GM10266 (cell line): ENCODE data around the gene DNAJC5.

Source experiments
- DNase-seq: peaks from one replicate; pipeline ENCODE4 v3.0.0; 2012; ENCODE audit errors: extremely low spot score
- TF ChIP-seq, protein P1 (sequence below): IDR thresholded peaks from 2 replicates; pipeline ENCODE4 v1.5.1; 2012; ENCODE audit warnings: mild to moderate bottlenecking, low read depth; ENCODE audit not compliant: control insufficient read depth, insufficient read depth; ENCODE audit errors: missing control alignments

Gene DNAJC5

DNA sequence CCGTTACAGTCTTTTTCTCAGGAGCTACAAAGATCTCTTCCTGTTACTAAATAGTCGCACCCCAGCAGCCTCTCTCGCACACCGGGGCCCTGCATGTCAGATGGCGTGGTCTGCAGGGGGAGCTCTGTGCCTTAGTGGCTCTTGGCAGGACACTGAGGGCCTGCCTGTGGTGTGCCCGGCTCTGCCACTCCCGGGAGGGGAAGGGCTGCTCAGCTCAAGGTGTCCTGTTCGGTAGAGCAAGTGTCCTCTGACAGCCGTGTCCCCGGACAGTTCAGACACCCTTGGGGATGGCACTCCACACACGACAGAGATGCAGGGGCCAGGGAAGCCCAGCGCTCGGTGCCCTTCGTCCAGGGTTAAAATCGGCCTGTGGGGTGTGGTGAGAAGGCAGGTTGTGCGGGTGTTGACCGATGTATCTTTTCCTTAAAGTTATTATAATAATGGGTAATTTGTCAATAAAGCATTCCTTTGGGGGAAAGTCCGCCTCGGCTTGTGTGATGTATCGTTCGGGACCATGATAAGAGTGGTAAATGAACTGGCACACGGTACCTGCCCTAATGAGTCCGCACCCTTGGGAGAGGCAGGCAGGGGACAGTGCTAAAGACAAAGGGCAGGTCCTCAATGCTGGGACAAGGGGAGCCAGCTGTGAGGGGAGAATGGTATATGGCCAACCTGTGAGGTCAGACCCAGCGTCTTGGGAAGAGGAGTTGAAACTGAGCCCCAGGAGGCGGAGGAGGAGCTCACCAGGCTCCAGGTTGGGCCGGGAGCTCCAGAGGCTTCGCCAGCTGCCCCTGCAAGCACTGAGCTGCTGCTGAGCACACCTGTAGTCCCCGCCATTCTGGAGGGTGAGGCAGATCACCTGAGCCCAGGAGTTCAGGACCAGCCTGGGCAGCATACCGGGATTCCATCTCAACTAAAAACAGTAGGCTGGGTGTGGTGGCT, 3.6 kb upstream of the DNAJC5 start:
- TF ChIP-seq, protein P1, sequence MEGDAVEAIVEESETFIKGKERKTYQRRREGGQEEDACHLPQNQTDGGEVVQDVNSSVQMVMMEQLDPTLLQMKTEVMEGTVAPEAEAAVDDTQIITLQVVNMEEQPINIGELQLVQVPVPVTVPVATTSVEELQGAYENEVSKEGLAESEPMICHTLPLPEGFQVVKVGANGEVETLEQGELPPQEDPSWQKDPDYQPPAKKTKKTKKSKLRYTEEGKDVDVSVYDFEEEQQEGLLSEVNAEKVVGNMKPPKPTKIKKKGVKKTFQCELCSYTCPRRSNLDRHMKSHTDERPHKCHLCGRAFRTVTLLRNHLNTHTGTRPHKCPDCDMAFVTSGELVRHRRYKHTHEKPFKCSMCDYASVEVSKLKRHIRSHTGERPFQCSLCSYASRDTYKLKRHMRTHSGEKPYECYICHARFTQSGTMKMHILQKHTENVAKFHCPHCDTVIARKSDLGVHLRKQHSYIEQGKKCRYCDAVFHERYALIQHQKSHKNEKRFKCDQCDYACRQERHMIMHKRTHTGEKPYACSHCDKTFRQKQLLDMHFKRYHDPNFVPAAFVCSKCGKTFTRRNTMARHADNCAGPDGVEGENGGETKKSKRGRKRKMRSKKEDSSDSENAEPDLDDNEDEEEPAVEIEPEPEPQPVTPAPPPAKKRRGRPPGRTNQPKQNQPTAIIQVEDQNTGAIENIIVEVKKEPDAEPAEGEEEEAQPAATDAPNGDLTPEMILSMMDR: no peak

GRCh38 chr20:63892402-63892801, 2.5 kb upstream of the DNAJC5 start:
- no peak for DNase-seq
- TF ChIP-seq, protein P1: no peak

More for the DNA sequence above, 3.6 kb upstream of the DNAJC5 start:
- DNase-seq: no peak

DNA sequence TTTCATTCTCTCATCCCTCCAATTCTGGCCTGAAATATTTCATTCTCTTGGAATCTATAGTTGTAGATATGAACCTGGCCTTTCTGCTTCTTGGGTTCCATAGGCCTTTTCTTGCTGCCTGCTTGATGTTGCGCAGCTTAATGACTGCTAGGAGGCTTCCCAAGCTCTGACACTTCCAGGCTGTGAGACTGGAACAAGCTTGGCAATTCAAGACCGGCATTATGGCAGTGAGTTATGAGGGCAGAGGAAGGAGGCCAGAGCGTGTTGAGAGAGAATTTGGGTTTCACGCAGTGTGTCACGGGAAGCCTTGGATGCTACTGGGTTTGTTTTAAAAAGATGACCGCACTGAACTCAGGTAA, 948 bp upstream of the DNAJC5 start:
- DNase-seq: no peak
- TF ChIP-seq, protein P1: no peak

- peak; percentile 39 for DNase-seq
- TF ChIP-seq, protein P1: peak; percentile 3
These were observed 451 bp downstream of the DNAJC5 start for GRCh38 chr20:63895202-63895951.

- DNase-seq: no peak
These were observed 982 bp downstream of the DNAJC5 start for GRCh38 chr20:63895952-63896263.

GRCh38 chr20:63896264-63897105, 1.6 kb downstream of the DNAJC5 start:
- DNase-seq: peak; percentile 75
- TF ChIP-seq, protein P1: no peak

More at GRCh38 chr20:63895952-63896263, 982 bp downstream of the DNAJC5 start:
- TF ChIP-seq, protein P1: no peak
